Measurements from ENCODE around the gene AMN.

The AMN gene

DNA sequence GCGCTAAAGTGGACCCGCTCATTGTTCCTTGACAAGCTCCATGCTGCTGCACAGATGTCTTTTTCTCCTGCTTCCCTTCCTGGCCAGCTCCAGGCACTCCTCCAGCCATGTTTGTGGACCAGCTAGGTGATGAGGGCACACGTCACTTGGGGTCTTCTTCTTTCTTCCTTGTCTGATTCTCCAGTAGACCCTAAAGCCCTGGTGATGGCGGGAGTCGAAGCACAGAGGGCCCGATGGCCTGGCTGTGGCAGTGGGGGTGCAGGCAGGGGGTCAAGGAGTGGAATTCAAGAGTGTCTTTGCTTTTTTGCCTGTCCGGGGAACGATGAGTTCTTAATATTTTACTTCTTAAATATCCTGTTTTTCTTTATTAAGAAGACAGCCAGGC is 23.0 kb upstream of the AMN start:
- DNase-seq, result no peak

- DNase-seq, result peak; percentile 48
Observed at GRCh38 chr14:102900631-102901571, 21.6 kb upstream of the AMN start.

- DNase-seq, result no peak
Observed at GRCh38 chr14:102901633-102902032, 20.8 kb upstream of the AMN start.

- DNase-seq, result no peak
Observed at GRCh38 chr14:102902086-102902485, 20.4 kb upstream of the AMN start.

DNA sequence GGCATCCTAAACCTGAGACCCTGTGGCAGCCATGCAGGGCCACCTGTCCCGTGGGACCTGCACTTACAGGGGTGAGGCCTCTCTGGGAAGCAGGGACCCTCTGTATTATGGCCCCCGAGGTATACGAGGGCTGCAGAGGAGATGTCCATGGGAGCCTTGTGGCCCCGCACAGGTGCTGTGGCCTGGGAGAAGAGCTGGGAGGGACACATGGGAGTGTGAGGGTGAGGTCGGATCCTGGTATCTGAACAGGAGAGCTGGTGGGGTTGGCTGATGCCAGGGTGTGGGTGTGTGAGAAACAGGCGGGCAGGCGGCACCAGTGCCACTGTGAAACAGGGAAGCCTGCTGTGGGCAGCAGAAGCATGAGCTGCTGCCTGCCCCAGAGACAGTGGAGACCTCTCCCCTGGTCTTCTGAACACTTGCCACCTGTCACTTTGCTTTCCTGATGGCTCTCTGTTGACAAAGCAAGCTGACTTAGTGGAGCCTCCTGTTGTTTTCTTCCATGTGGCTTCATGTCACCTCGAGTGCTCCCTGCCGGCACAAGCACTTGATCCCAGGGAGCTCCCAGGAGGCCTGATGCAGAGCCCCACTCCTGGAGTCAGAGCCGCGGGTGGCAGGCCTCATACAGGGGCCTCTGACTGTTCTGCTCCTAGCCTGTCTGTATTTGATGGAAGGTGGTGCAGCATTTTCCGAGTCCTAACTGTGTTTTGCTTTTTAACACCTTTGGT is 19.8 kb upstream of the AMN start:
- no peak for DNase-seq

GRCh38 chr14:102903248-102903888 is 19.1 kb upstream of the AMN start:
- no peak for DNase-seq

DNA sequence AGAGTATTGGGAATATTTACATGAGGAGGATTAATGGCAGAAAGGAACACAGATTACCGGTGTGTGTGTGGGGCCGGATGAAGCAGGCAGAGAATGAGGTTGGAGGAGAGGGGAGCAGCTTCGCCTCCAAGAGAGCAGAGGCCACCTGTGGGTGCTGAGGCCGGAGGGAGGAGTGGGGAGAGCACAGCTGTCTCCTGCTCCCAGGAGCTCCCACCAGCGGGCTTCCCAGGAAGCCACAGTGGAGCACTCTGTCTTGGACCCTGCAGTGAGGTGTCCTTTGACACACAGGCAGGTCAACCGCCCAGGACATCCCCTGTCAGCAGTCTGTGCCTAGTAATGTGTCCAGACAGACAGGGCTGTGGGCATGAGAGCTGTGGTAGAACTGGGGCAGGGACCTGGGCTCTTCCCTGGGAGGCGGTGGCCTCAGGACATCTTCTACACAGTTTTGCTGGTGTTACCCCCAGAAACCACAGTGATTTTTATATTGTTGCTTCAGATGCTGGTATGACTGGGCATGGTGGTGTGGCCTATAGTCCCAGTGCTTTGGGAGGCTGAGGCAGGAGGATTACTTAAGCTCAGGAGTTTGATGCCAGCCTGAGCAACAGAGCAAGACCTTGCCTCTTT is 18.5 kb upstream of the AMN start:
- DNase-seq, result no peak

GRCh38 chr14:102905116-102906108 is 17.1 kb upstream of the AMN start:
- no peak for DNase-seq

- DNase-seq, result no peak
Observed at GRCh38 chr14:102906616-102907302, 15.7 kb upstream of the AMN start.

GRCh38 chr14:102907303-102907844 is 15.1 kb upstream of the AMN start:
- no peak for DNase-seq

GRCh38 chr14:102907980-102908730 is 14.3 kb upstream of the AMN start:
- DNase-seq, result no peak

GRCh38 chr14:102908766-102909455 is 13.6 kb upstream of the AMN start:
- no peak for DNase-seq

GRCh38 chr14:102909462-102909861 is 13.0 kb upstream of the AMN start:
- no peak for DNase-seq

DNA sequence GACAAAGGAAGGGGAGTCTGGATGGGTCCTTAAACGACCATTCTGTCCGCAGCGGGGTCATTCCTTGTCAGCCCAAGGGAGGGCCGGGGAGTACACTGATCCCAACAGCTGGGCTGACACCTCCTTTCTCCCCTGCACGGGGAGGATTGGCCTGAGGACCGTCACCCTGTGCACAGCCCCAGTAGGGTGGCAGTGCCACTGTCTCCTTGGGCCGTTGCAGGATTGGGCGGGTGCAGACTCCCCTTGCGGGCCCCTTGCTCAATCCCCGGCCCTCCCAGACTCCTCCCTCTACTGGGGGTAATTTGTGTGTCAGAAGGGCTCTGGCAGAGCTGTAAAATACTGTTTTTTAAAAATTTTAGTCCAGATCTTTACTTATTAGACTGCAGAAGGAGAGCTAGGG is 12.6 kb upstream of the AMN start:
- DNase-seq, result no peak

DNA sequence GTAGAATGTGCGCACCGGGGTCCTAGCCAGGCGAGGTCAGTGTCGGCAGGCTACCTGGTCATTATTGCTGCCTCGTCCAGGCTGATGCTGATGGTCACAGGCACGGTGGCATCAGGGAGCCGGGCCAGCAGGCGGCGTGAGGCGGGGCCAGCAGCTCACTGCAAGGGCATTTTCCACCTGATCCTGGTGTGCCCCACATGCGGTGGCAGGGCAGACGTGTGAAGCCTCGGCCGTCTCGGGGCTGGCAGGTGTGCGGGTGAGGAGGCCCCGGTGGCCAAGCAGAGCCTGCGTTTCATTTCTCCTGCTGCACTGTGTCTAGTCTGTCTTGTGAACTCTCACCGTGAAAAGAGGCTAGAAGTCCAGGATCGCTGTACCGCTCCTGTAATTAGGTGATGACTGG is 12.0 kb upstream of the AMN start:
- no peak for DNase-seq

DNA sequence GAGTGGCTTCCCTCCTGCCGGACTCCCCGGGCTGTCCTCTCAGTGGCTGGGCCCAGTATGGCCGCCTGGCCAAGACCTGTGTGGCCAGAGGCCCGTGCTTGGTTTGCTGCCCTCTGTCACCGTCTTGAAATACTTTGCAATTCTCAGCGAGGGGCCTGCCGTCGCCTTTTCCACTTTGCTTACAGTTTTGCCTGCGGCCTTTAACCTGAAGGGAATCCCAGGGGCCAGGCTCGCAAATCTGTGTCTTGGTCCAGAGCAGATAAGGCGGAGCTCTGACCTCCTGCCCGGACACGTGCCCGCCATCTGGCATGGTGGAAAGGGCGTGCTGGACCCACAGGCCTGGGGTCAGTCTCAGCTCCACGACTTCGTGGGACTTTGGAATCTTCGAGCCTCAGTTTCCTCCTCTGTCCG is 10.9 kb upstream of the AMN start:
- DNase-seq, result no peak

DNA sequence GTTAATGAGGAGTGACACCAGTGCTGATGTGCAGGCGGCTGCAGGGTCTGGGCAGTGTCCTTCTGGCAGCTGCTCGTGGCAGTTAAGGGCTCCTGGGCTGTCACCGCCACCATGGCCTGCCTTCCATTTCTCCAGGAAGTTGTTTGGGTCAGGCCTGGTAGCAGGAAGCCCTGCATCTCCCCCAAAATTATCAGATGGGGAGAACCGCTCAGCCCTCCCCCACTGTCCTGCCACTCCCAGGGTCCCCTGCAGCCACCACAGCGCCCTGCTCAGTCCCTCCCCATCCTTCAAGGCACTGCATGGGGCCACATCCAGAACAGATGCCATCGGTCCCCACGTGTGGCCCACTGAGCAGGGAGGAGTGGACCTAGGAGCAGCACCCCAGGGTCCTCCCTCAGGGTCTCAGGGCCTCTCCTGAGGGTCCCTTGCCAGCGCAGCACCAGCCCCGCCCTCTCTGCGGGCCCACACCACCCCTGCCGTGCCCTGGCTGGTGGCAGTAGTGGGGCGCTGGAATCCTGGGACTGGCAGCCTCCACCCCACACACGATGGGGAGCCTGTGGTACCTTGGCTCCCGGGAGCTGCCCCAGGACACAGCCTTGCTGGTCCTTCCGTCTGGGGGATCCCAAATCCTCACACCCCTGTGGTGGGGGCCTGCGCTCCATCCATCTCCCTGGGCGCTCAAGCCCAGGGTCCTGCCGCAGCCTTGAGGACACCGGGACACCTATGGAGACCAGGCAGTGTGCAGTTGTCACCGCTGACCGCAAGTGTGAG is 10.3 kb upstream of the AMN start:
- no peak for DNase-seq

GRCh38 chr14:102913341-102914211 is 8.9 kb upstream of the AMN start:
- no peak for DNase-seq

Data from activated CD8-positive, alpha-beta memory T cell treated with anti-CD3 and anti-CD28 coated beads, Interleukin-2, amount 50 U/mL, for 48 hours (primary cell).